MG63 (cell line): Measurements from ENCODE around the gene CACNG7. TPM values are rescaled to one million over a fixed set of nuclear protein-coding genes. Genes with fewer than 3 reads are reported as not detected.
"Not testable (repeated sequence)": the region's sequence is repeated elsewhere in the genome, so short reads cannot be mapped to it uniquely, and the experiment has no call there.

ENCODE experiments used
- DNase-seq: peaks from one replicate; pipeline ENCODE4 v3.0.0-alpha.2; 2020
- H3K27me3 ChIP-seq: fragments of 250-450 bp; sonication (Bioruptor Pico); 2 replicates; pipeline ENCODE4 v1.5.1; 2020; ENCODE audit warnings: mild to moderate bottlenecking, moderate library complexity
- H3K36me3 ChIP-seq: fragments of 250-450 bp; sonication (Bioruptor Pico); 2 replicates; pipeline ENCODE4 v1.5.1; 2020; ENCODE audit warnings: mild to moderate bottlenecking, moderate library complexity
- H3K4me3 ChIP-seq: fragments of 250-450 bp; sonication (Bioruptor Pico); 2 replicates; pipeline ENCODE4 v1.5.1; 2020; ENCODE audit warnings: mild to moderate bottlenecking, moderate library complexity
- H3K9me3 ChIP-seq: fragments of 250-450 bp; sonication (Bioruptor Pico); 2 replicates; pipeline ENCODE4 v1.5.1; 2020; ENCODE audit warnings: mild to moderate bottlenecking, moderate library complexity
- total RNA-seq: library from RNA; depleted of rRNA; stranded (reverse); fragments of >200 nt; shearing (Covaris generic); gene quantifications from 2 replicates; pipeline ENCODE4 v1.2.3, GENCODE V29; 2014; ENCODE audit warnings: low replicate concordance

CACNG7 gene
- total RNA-seq, 1 experiment from 2014 or later = not detected

- DNase-seq = no peak
- Histone ChIP-seq H3K4me3 (no peak overlapping the region), H3K27me3 (peaks cover 43% of the 10 kb centered on the region), H3K36me3 (no peaks in the 10 kb centered on the region), H3K9me3 (no peaks in the 10 kb centered on the region)
Observed at GRCh38 chr19:53912653-53913052, 3.6 kb downstream of the CACNG7 start.

- Histone ChIP-seq H3K4me3 (no peak overlapping the region), H3K9me3 (no peaks in the 10 kb centered on the region), H3K27me3 (peaks cover 23% of the 10 kb centered on the region), H3K36me3 (no peaks in the 10 kb centered on the region)
- no peak for DNase-seq
Observed at GRCh38 chr19:53915000-53915399, 5.9 kb downstream of the CACNG7 start.

- H3K4me3 ChIP-seq = no peak overlapping the region
- H3K27me3 ChIP-seq = peaks cover 14% of the 10 kb centered on the region
- no peaks in the 10 kb centered on the region for H3K36me3 ChIP-seq
- H3K9me3 ChIP-seq = no peaks in the 10 kb centered on the region
- DNase-seq = no peak
Observed at GRCh38 chr19:53916004-53916403, 6.9 kb downstream of the CACNG7 start.

- no peaks in the 10 kb centered on the region for H3K9me3 ChIP-seq
- no peaks in the 10 kb centered on the region for H3K36me3 ChIP-seq
- no peak overlapping the region for H3K4me3 ChIP-seq
- DNase-seq = no peak
- H3K27me3 ChIP-seq = peaks cover 8% of the 10 kb centered on the region; the same call in 1 of the 2 replicates
Observed at GRCh38 chr19:53917356-53917755, 8.3 kb downstream of the CACNG7 start.

- no peaks in the 10 kb centered on the region for H3K36me3 ChIP-seq
- DNase-seq = peak; percentile 58
- peaks cover 4% of the 10 kb centered on the region for H3K27me3 ChIP-seq
- H3K9me3 ChIP-seq = no peaks in the 10 kb centered on the region
- H3K4me3 ChIP-seq = no peak overlapping the region
Observed at GRCh38 chr19:53927739-53928138, 18.7 kb downstream of the CACNG7 start.

GRCh38 chr19:53936029-53936428, 27.0 kb downstream of the CACNG7 start:
- H3K27me3 ChIP-seq = peaks cover 4% of the 10 kb centered on the region
- no peaks in the 10 kb centered on the region for H3K9me3 ChIP-seq
- H3K4me3 ChIP-seq = no peak overlapping the region
- no peaks in the 10 kb centered on the region for H3K36me3 ChIP-seq
- DNase-seq = no peak

- DNase-seq = peak; percentile 14
- peaks cover 10% of the 10 kb centered on the region for H3K27me3 ChIP-seq
- no peaks in the 10 kb centered on the region for H3K36me3 ChIP-seq
- no peaks in the 10 kb centered on the region for H3K9me3 ChIP-seq
- H3K4me3 ChIP-seq = no peak overlapping the region
Observed at GRCh38 chr19:53942001-53942786, 33.1 kb downstream of the CACNG7 start.

GRCh38 chr19:53944416-53944815, 35.3 kb downstream of the CACNG7 start:
- Histone ChIP-seq H3K36me3 (no peaks in the 10 kb centered on the region), H3K27me3 (peaks cover 10% of the 10 kb centered on the region), H3K4me3 (no peak overlapping the region), H3K9me3 (no peaks in the 10 kb centered on the region)
- DNase-seq = no peak

- peaks cover 10% of the 10 kb centered on the region for H3K27me3 ChIP-seq
- no peak for DNase-seq
- no peaks in the 10 kb centered on the region for H3K36me3 ChIP-seq
- H3K9me3 ChIP-seq = no peaks in the 10 kb centered on the region
- no peak overlapping the region for H3K4me3 ChIP-seq
Observed at GRCh38 chr19:53944933-53945332, 35.9 kb downstream of the CACNG7 start.

GRCh38 chr19:53945441-53945840, 36.4 kb downstream of the CACNG7 start:
- H3K4me3 ChIP-seq = peak overlapping the region; percentile 21; the same call in 1 of the 2 replicates
- H3K36me3 ChIP-seq = no peaks in the 10 kb centered on the region
- no peaks in the 10 kb centered on the region for H3K9me3 ChIP-seq
- DNase-seq = peak; percentile 47
- peaks cover 10% of the 10 kb centered on the region for H3K27me3 ChIP-seq

GRCh38 chr19:53945998-53946397, 36.9 kb downstream of the CACNG7 start:
- Histone ChIP-seq H3K27me3 (peaks cover 10% of the 10 kb centered on the region), H3K4me3 (peak overlapping the region; percentile 21; the same call in 1 of the 2 replicates), H3K9me3 (no peaks in the 10 kb centered on the region), H3K36me3 (no peaks in the 10 kb centered on the region)
- no peak for DNase-seq

GRCh38 chr19:53947624-53948023, 38.5 kb downstream of the CACNG7 start:
- Histone ChIP-seq H3K27me3 (peaks cover 11% of the 10 kb centered on the region), H3K4me3 (no peak overlapping the region), H3K9me3 (no peaks in the 10 kb centered on the region), H3K36me3 (no peaks in the 10 kb centered on the region)
- DNase-seq = peak; percentile 15

GRCh38 chr19:53948611-53949010, 39.5 kb downstream of the CACNG7 start:
- not testable (repeated sequence) for H3K4me3 ChIP-seq, H3K9me3 ChIP-seq, DNase-seq, H3K27me3 ChIP-seq, H3K36me3 ChIP-seq

GRCh38 chr19:53951436-53951835, 42.4 kb downstream of the CACNG7 start:
- H3K36me3 ChIP-seq = no peaks in the 10 kb centered on the region
- DNase-seq = no peak
- H3K27me3 ChIP-seq = peaks cover 7% of the 10 kb centered on the region; the same call in 1 of the 2 replicates
- no peaks in the 10 kb centered on the region for H3K9me3 ChIP-seq
- H3K4me3 ChIP-seq = no peak overlapping the region

- Histone ChIP-seq H3K4me3 (no peak overlapping the region), H3K36me3 (no peaks in the 10 kb centered on the region), H3K27me3 (peaks cover 8% of the 10 kb centered on the region), H3K9me3 (no peaks in the 10 kb centered on the region)
- DNase-seq = no peak
Observed at GRCh38 chr19:53951947-53952346, 42.9 kb downstream of the CACNG7 start.

GRCh38 chr19:53953383-53953782, 44.3 kb downstream of the CACNG7 start:
- no peak overlapping the region for H3K4me3 ChIP-seq
- no peaks in the 10 kb centered on the region for H3K36me3 ChIP-seq
- H3K9me3 ChIP-seq = no peaks in the 10 kb centered on the region
- H3K27me3 ChIP-seq = peaks cover 21% of the 10 kb centered on the region
- DNase-seq = no peak

- peaks cover 18% of the 10 kb centered on the region for H3K27me3 ChIP-seq
- no peak overlapping the region for H3K4me3 ChIP-seq
- no peaks in the 10 kb centered on the region for H3K36me3 ChIP-seq
- H3K9me3 ChIP-seq = no peaks in the 10 kb centered on the region
- DNase-seq = no peak
Observed at GRCh38 chr19:53957448-53958167, 48.5 kb downstream of the CACNG7 start.

GRCh38 chr19:53958168-53958571, 49.1 kb downstream of the CACNG7 start:
- no peak for DNase-seq
- Histone ChIP-seq H3K9me3 (no peaks in the 10 kb centered on the region), H3K27me3 (peaks cover 18% of the 10 kb centered on the region), H3K36me3 (no peaks in the 10 kb centered on the region), H3K4me3 (no peak overlapping the region)
